ENCODE results near the gene DAZAP1. TPM values are rescaled to one million over a fixed set of nuclear protein-coding genes. Genes with fewer than 3 reads are reported as not detected.

DAZAP1 gene
- total and polyA plus RNA-seq, 2 of the 4 experiments (the other 2 are of a cell fraction) = 22.0 to 62.8 TPM

Other genes starting within 250 kb of the DAZAP1 start
- 13.4 and 13.6 TPM in 2 replicates for gene SBNO2, start 233.3 kb upstream of the DAZAP1 start, total RNA-seq (2012; rRNA removed)
- 40.4 and 40.5 TPM in 2 replicates for gene SBNO2, start 233.3 kb upstream of the DAZAP1 start, polyA plus RNA-seq (2012; rRNA removed)
- 39.3 and 45.0 TPM in 2 replicates for gene STK11, start 201.8 kb upstream of the DAZAP1 start, total RNA-seq (2012; rRNA removed)
- gene STK11, start 201.8 kb upstream of the DAZAP1 start, polyA plus RNA-seq (2012; rRNA removed) = 40.9 and 42.8 TPM in 2 replicates
- gene CBARP, start 169.6 kb upstream of the DAZAP1 start, total RNA-seq (2012; rRNA removed) = 0.18 and 0.56 TPM in 2 replicates
- gene CBARP, start 169.6 kb upstream of the DAZAP1 start, polyA plus RNA-seq (2012; rRNA removed) = 3.9 and 8.5 TPM in 2 replicates
- 7.3 and 13.6 TPM in 2 replicates for gene ATP5F1D, start 165.8 kb upstream of the DAZAP1 start, total RNA-seq (2012; rRNA removed)
- 140 and 189 TPM in 2 replicates for gene ATP5F1D, start 165.8 kb upstream of the DAZAP1 start, polyA plus RNA-seq (2012; rRNA removed)
- gene MIDN, start 159.0 kb upstream of the DAZAP1 start, total RNA-seq (2012; rRNA removed) = 2.2 and 2.5 TPM in 2 replicates
- 24.1 and 26.0 TPM in 2 replicates for gene MIDN, start 159.0 kb upstream of the DAZAP1 start, polyA plus RNA-seq (2012; rRNA removed)
- 226 and 299 TPM in 2 replicates for gene CIRBP, start 138.3 kb upstream of the DAZAP1 start, total RNA-seq (2012; rRNA removed)
- 405 and 542 TPM in 2 replicates for gene CIRBP, start 138.3 kb upstream of the DAZAP1 start, polyA plus RNA-seq (2012; rRNA removed)
- gene FAM174C, start 132.1 kb upstream of the DAZAP1 start, total RNA-seq (2012; rRNA removed) = 7.5 and 10.6 TPM in 2 replicates
- 61.8 and 93.4 TPM in 2 replicates for gene FAM174C, start 132.1 kb upstream of the DAZAP1 start, polyA plus RNA-seq (2012; rRNA removed)
- gene EFNA2, start 121.7 kb upstream of the DAZAP1 start, total RNA-seq (2012; rRNA removed) = not detected in 2 replicates
- not detected in 2 replicates for gene EFNA2, start 121.7 kb upstream of the DAZAP1 start, polyA plus RNA-seq (2012; rRNA removed)
- gene NDUFS7, start 23.7 kb upstream of the DAZAP1 start, total RNA-seq (2012; rRNA removed) = 60.8 and 64.7 TPM in 2 replicates
- 136 and 167 TPM in 2 replicates for gene NDUFS7, start 23.7 kb upstream of the DAZAP1 start, polyA plus RNA-seq (2012; rRNA removed)
- gene GAMT, start 6.0 kb upstream of the DAZAP1 start, total RNA-seq (2012; rRNA removed) = 22.8 and 23.9 TPM in 2 replicates
- gene GAMT, start 6.0 kb upstream of the DAZAP1 start, polyA plus RNA-seq (2012; rRNA removed) = 51.8 and 63.6 TPM in 2 replicates
- 834 and 1,179 TPM in 2 replicates for gene RPS15, start 30.8 kb downstream of the DAZAP1 start, total RNA-seq (2012; rRNA removed)
- gene RPS15, start 30.8 kb downstream of the DAZAP1 start, polyA plus RNA-seq (2012; rRNA removed) = 1,855 and 2,269 TPM in 2 replicates
- 0.28 and 0.36 TPM in 2 replicates for gene APC2, start 42.5 kb downstream of the DAZAP1 start, total RNA-seq (2012; rRNA removed)
- gene APC2, start 42.5 kb downstream of the DAZAP1 start, polyA plus RNA-seq (2012; rRNA removed) = 0.41 and 0.42 TPM in 2 replicates
- gene C19orf25, start 71.6 kb downstream of the DAZAP1 start, total RNA-seq (2012; rRNA removed) = 10.4 and 10.6 TPM in 2 replicates
- gene C19orf25, start 71.6 kb downstream of the DAZAP1 start, polyA plus RNA-seq (2012; rRNA removed) = 34.9 and 40.8 TPM in 2 replicates
- 0.56 and 0.72 TPM in 2 replicates for gene PCSK4, start 82.8 kb downstream of the DAZAP1 start, total RNA-seq (2012; rRNA removed)
- gene PCSK4, start 82.8 kb downstream of the DAZAP1 start, polyA plus RNA-seq (2012; rRNA removed) = 1.7 and 2.9 TPM in 2 replicates
- 1.3 and 1.7 TPM in 2 replicates for gene REEP6, start 83.6 kb downstream of the DAZAP1 start, total RNA-seq (2012; rRNA removed)
- 2.2 and 3.2 TPM in 2 replicates for gene REEP6, start 83.6 kb downstream of the DAZAP1 start, polyA plus RNA-seq (2012; rRNA removed)
- gene ADAMTSL5, start 105.4 kb downstream of the DAZAP1 start, total RNA-seq (2012; rRNA removed) = 0.83 and 0.90 TPM in 2 replicates
- 10.8 and 13.4 TPM in 2 replicates for gene ADAMTSL5, start 105.4 kb downstream of the DAZAP1 start, polyA plus RNA-seq (2012; rRNA removed)
- not detected in 2 replicates for gene PLK5, start 116.5 kb downstream of the DAZAP1 start, total RNA-seq (2012; rRNA removed)
- 0.04 TPM in 1 of 2 replicates, not detected in the other for gene PLK5, start 116.5 kb downstream of the DAZAP1 start, polyA plus RNA-seq (2012; rRNA removed)
- 9.1 and 11.9 TPM in 2 replicates for gene MEX3D, start 160.7 kb downstream of the DAZAP1 start, total RNA-seq (2012; rRNA removed)
- 9.6 and 18.2 TPM in 2 replicates for gene MEX3D, start 160.7 kb downstream of the DAZAP1 start, polyA plus RNA-seq (2012; rRNA removed)
- gene MBD3, start 185.3 kb downstream of the DAZAP1 start, total RNA-seq (2012; rRNA removed) = 42.5 and 47.5 TPM in 2 replicates
- gene MBD3, start 185.3 kb downstream of the DAZAP1 start, polyA plus RNA-seq (2012; rRNA removed) = 66.3 and 79.9 TPM in 2 replicates
- 22.8 and 29.2 TPM in 2 replicates for gene UQCR11, start 197.9 kb downstream of the DAZAP1 start, total RNA-seq (2012; rRNA removed)
- 177 and 248 TPM in 2 replicates for gene UQCR11, start 197.9 kb downstream of the DAZAP1 start, polyA plus RNA-seq (2012; rRNA removed)
- 29.9 and 37.5 TPM in 2 replicates for gene TCF3, start 245.0 kb downstream of the DAZAP1 start, total RNA-seq (2012; rRNA removed)
- gene TCF3, start 245.0 kb downstream of the DAZAP1 start, polyA plus RNA-seq (2012; rRNA removed) = 127 and 144 TPM in 2 replicates